ENCODE data around the gene BCAN. TPM values are rescaled to one million over a fixed set of nuclear protein-coding genes. Genes with fewer than 3 reads are reported as not detected.
A peak's percentile ranks its signal among the peaks of the same experiment; 100 is the strongest.

Gene BCAN
- total RNA-seq, 1 donor from 2014 or later, result 9.1 TPM

GRCh38 chr1:156662005-156662799 lies 20.3 kb downstream of the BCAN start:
- DNase-seq (ENCODE audit: low spot score), result no peak

GRCh38 chr1:156662800-156663055 lies 20.8 kb downstream of the BCAN start:
- no peak for DNase-seq (ENCODE audit: low spot score)

GRCh38 chr1:156663178-156663577 lies 21.3 kb downstream of the BCAN start:
- peak; percentile 54 for DNase-seq (ENCODE audit: low spot score)

GRCh38 chr1:156664046-156664766 lies 22.3 kb downstream of the BCAN start:
- no peak for DNase-seq (ENCODE audit: low spot score)

GRCh38 chr1:156664767-156665411 lies 23.0 kb downstream of the BCAN start:
- DNase-seq (ENCODE audit: low spot score), result peak; percentile 54

- no peak for DNase-seq (ENCODE audit: low spot score)
Measured at GRCh38 chr1:156665539-156665938, 23.6 kb downstream of the BCAN start.

GRCh38 chr1:156666862-156667609 lies 25.1 kb downstream of the BCAN start:
- no peak for DNase-seq (ENCODE audit: low spot score)

GRCh38 chr1:156667610-156667967 lies 25.7 kb downstream of the BCAN start:
- DNase-seq (ENCODE audit: low spot score), result peak; percentile 74

- DNase-seq (ENCODE audit: low spot score), result peak; percentile 61
Measured at GRCh38 chr1:156667968-156668709, 26.2 kb downstream of the BCAN start.

- no peak for DNase-seq (ENCODE audit: low spot score)
Measured at GRCh38 chr1:156668801-156669637, 27.1 kb downstream of the BCAN start.

GRCh38 chr1:156669794-156670193 lies 27.9 kb downstream of the BCAN start:
- DNase-seq (ENCODE audit: low spot score), result no peak

GRCh38 chr1:156670359-156670758 lies 28.4 kb downstream of the BCAN start:
- DNase-seq (ENCODE audit: low spot score), result no peak

GRCh38 chr1:156670791-156671190 lies 28.9 kb downstream of the BCAN start:
- no peak for DNase-seq (ENCODE audit: low spot score)

GRCh38 chr1:156671804-156672203 lies 29.9 kb downstream of the BCAN start:
- DNase-seq (ENCODE audit: low spot score), result no peak

- no peak for DNase-seq (ENCODE audit: low spot score)
Measured at GRCh38 chr1:156673387-156674121, 31.6 kb downstream of the BCAN start.

GRCh38 chr1:156675210-156676113 lies 33.5 kb downstream of the BCAN start:
- no peak for DNase-seq (ENCODE audit: low spot score)

- no peak for DNase-seq (ENCODE audit: low spot score)
Measured at GRCh38 chr1:156676114-156676819, 34.4 kb downstream of the BCAN start.
